Measurements from ENCODE around the gene BCAN. TPM values are rescaled to one million over a fixed set of nuclear protein-coding genes. Genes with fewer than 3 reads are reported as not detected.

Gene BCAN
- total RNA-seq, 1 experiment from 2014 or later = 1.2 TPM

GRCh38 chr1:156670791-156671190 is 28.9 kb downstream of the BCAN start:
- H3T11ph ChIP-seq (ENCODE audit: low read length) = no peak overlapping the region
- H3K4me3 Mint-ChIP-seq = 0 out of 5 replicates have a peak overlapping the region, but pooled peaks of 1 of the 2 experiments have one; percentile 23

More at GRCh38 chr1:156670791-156671190, 28.9 kb downstream of the BCAN start:
- H3K79me2 ChIP-seq (ENCODE audit: insufficient read depth, low read length) = peaks cover 4% of the 10 kb centered on the region; the same call in 1 of the 2 replicates
- Mint-ChIP-seq H3K9me3 (peaks cover 2 to 3% of the 10 kb centered on the region in 2 experiments; a peak in 3 of 5 replicates), H3K27me3 (ENCODE audit: low read depth) (no peaks in the 10 kb centered on the region; the same call in 1 of the 2 replicates), H3K27ac (peak overlapping the region; percentile 76 to 92 (median 87); a peak in 5 of 7 replicates), H3K4me1 (peaks cover 84 to 95% of the 10 kb centered on the region in 2 experiments), H3K36me3 (ENCODE audit: insufficient read depth in 1 of 3, low read depth in 3 of 3) (peaks cover 35 to 48% (median 38%) of the 10 kb centered on the region in 3 experiments)
- H3K79me1 ChIP-seq (ENCODE audit: insufficient read depth, low read depth, low read length, poor library complexity, severe bottlenecking) = peaks cover 8% of the 10 kb centered on the region
- DNase-seq = no peak
- no peak overlapping the region for H3K4ac ChIP-seq (ENCODE audit: low read depth, low read length)
- H2BK15ac ChIP-seq (ENCODE audit: low read depth, low read length) = no peak overlapping the region
- H2BK12ac ChIP-seq (ENCODE audit: insufficient read length, low read depth, low read length) = no peak overlapping the region
- H3K18ac ChIP-seq (ENCODE audit: insufficient read length, low read depth, low read length) = no peak overlapping the region
- H3K27ac ChIP-seq (ENCODE audit: insufficient read length, low read depth, low read length) = no peak overlapping the region
- H2BK120ac ChIP-seq (ENCODE audit: low read depth, low read length, poor library complexity, severe bottlenecking) = no peak overlapping the region
- no peak overlapping the region for H3K4me2 ChIP-seq (ENCODE audit: insufficient read depth, insufficient read length, low read length)
- no peak overlapping the region for H3K23ac ChIP-seq (ENCODE audit: insufficient read length, low read depth, low read length)
- no peak overlapping the region for H3K9ac ChIP-seq (ENCODE audit: extremely low read depth, insufficient read length, low read length)
- no peak overlapping the region for H2BK5ac ChIP-seq (ENCODE audit: insufficient read length, low read length)
- H4K91ac ChIP-seq (ENCODE audit: insufficient read length, low read depth, low read length) = no peak overlapping the region
- no peak overlapping the region for H4K5ac ChIP-seq (ENCODE audit: insufficient read length, low read depth, low read length)
- no peaks in the 10 kb centered on the region for H4K20me1 ChIP-seq (ENCODE audit: control insufficient read depth, insufficient read depth, insufficient read length)
- H2AFZ ChIP-seq (ENCODE audit: low read length) = no peak overlapping the region
- peaks cover 5% of the 10 kb centered on the region for H3K23me2 ChIP-seq (ENCODE audit: insufficient read length, low read depth, low read length, poor library complexity, severe bottlenecking)
- no peaks in the 10 kb centered on the region for H3K9me3 ChIP-seq (ENCODE audit: control insufficient read depth, low read depth, low read length)
- no peaks in the 10 kb centered on the region for H3K27me3 ChIP-seq (ENCODE audit: insufficient read depth, low read length)
- H3K4me1 ChIP-seq (ENCODE audit: insufficient read depth, low read length) = peaks cover 31% of the 10 kb centered on the region; the same call in 1 of the 2 replicates
- H3K56ac ChIP-seq (ENCODE audit: insufficient read length, low read depth, low read length) = no peak overlapping the region
- H3K14ac ChIP-seq (ENCODE audit: insufficient read depth, low read length) = no peak overlapping the region
- H2BK20ac ChIP-seq (ENCODE audit: low read depth, low read length, poor library complexity, severe bottlenecking) = no peak overlapping the region
- no CpG with 5 or more reads among the region's 4 CpGs for WGBS (ENCODE audit: extremely low coverage, insufficient read length, low lambda C conversion rate)
- no peak overlapping the region for H2AK5ac ChIP-seq (ENCODE audit: insufficient read length, low read length)
- no peak overlapping the region for H4K8ac ChIP-seq (replicated peaks; ENCODE audit: insufficient read length, low read depth, low read length)
- no peak for TF ChIP-seq CTCF (conservative IDR thresholded peaks at IDR 0.05)
